Measurements from ENCODE around the gene EDAR. TPM values are rescaled to one million over a fixed set of nuclear protein-coding genes. Genes with fewer than 3 reads are reported as not detected.

Gene EDAR
- total RNA-seq, 3 donors from 2014 or later (not counting 1 experiment from before 2014, with no cell fraction given), result 0.11 to 0.23 TPM; not detected in 1

GRCh38 chr2:108920686-108921085 is 68.3 kb downstream of the EDAR start:
- Histone ChIP-seq H3K4me1 (ENCODE audit: control insufficient read depth, insufficient read depth, low read length) (no peaks in the 10 kb centered on the region), H3K9me3 (ENCODE audit: control insufficient read depth, insufficient read depth, low read length) (no peaks in the 10 kb centered on the region), H3K27ac (ENCODE audit: low read length) (no peak overlapping the region), H3K27me3 (ENCODE audit: control insufficient read depth, insufficient read depth, low read length) (no peaks in the 10 kb centered on the region), H3K36me3 (ENCODE audit: control insufficient read depth, insufficient read depth, low read length) (no peaks in the 10 kb centered on the region), H3K4me3 (ENCODE audit: low read length) (no peak overlapping the region)
- ATAC-seq (no peak), DNase-seq (no peak)
- no peak for TF ChIP-seq CTCF (IDR thresholded peaks at IDR 0.05)
- H3K27ac Mint-ChIP-seq, result no peak overlapping the region
- H3K27me3 Mint-ChIP-seq (ENCODE audit: low read depth in 2 of 2), result no peaks in the 10 kb centered on the region
- H3K4me1 Mint-ChIP-seq, result no peaks in the 10 kb centered on the region
- H3K9me3 Mint-ChIP-seq, result no peaks in the 10 kb centered on the region
- no peak overlapping the region for H3K4me3 Mint-ChIP-seq
- 73% methylated on average over 7 of the region's 7 CpGs for WGBS (ENCODE audit: insufficient coverage)
- no peaks in the 10 kb centered on the region for H3K36me3 Mint-ChIP-seq
- intact Hi-C loops (cut with micrococcal nuclease), result no loop called here

- no peaks in the 10 kb centered on the region for H3K4me1 Mint-ChIP-seq
- Histone ChIP-seq H3K36me3 (ENCODE audit: control insufficient read depth, insufficient read depth, low read length) (no peaks in the 10 kb centered on the region), H3K4me1 (ENCODE audit: control insufficient read depth, insufficient read depth, low read length) (no peaks in the 10 kb centered on the region), H3K9me3 (ENCODE audit: control insufficient read depth, insufficient read depth, low read length) (no peaks in the 10 kb centered on the region), H3K4me3 (ENCODE audit: low read length) (no peak overlapping the region), H3K27ac (ENCODE audit: low read length) (no peak overlapping the region), H3K27me3 (ENCODE audit: control insufficient read depth, insufficient read depth, low read length) (no peaks in the 10 kb centered on the region)
- H3K9me3 Mint-ChIP-seq, result no peaks in the 10 kb centered on the region
- no peak for ATAC-seq
- no peak for DNase-seq
- no peak overlapping the region for H3K4me3 Mint-ChIP-seq
- TF ChIP-seq CTCF (IDR thresholded peaks at IDR 0.05), result no peak
- no peak overlapping the region for H3K27ac Mint-ChIP-seq
- intact Hi-C loops (cut with micrococcal nuclease), result no loop called here
- no peaks in the 10 kb centered on the region for H3K27me3 Mint-ChIP-seq (ENCODE audit: low read depth in 2 of 2)
- no peaks in the 10 kb centered on the region for H3K36me3 Mint-ChIP-seq
- 93% methylated on average over 19 of the region's 19 CpGs for WGBS (ENCODE audit: insufficient coverage)
These were observed 69.2 kb downstream of the EDAR start for GRCh38 chr2:108919571-108920373.

GRCh38 chr2:108918941-108919341 is 70.1 kb downstream of the EDAR start:
- no peak overlapping the region for H3K27ac Mint-ChIP-seq
- no peaks in the 10 kb centered on the region for H3K36me3 Mint-ChIP-seq
- no peak for DNase-seq
- no peaks in the 10 kb centered on the region for H3K27me3 Mint-ChIP-seq (ENCODE audit: low read depth in 2 of 2)
- no peak for TF ChIP-seq CTCF (IDR thresholded peaks at IDR 0.05)
- no peaks in the 10 kb centered on the region for H3K9me3 Mint-ChIP-seq
- ATAC-seq, result no peak
- Histone ChIP-seq H3K27ac (ENCODE audit: low read length) (no peak overlapping the region), H3K9me3 (ENCODE audit: control insufficient read depth, insufficient read depth, low read length) (no peaks in the 10 kb centered on the region), H3K27me3 (ENCODE audit: control insufficient read depth, insufficient read depth, low read length) (no peaks in the 10 kb centered on the region), H3K4me1 (ENCODE audit: control insufficient read depth, insufficient read depth, low read length) (no peaks in the 10 kb centered on the region), H3K36me3 (ENCODE audit: control insufficient read depth, insufficient read depth, low read length) (no peaks in the 10 kb centered on the region), H3K4me3 (ENCODE audit: low read length) (no peak overlapping the region)
- intact Hi-C loops (cut with micrococcal nuclease), result no loop called here
- WGBS (ENCODE audit: insufficient coverage), result 94% methylated on average over 14 of the region's 14 CpGs
- no peak overlapping the region for H3K4me3 Mint-ChIP-seq
- no peaks in the 10 kb centered on the region for H3K4me1 Mint-ChIP-seq
